Renal pelvis (tissue), 4 donors: ENCODE measurements around the gene DLK2. TPM values are rescaled to one million over a fixed set of nuclear protein-coding genes. Genes with fewer than 3 reads are reported as not detected.
"Not testable (repeated sequence)": the region's sequence is repeated elsewhere in the genome, so short reads cannot be mapped to it uniquely, and the experiment has no call there.

ENCODE experiments used
- DNase-seq: peaks from one replicate; pipeline ENCODE4 v3.0.0-alpha.2; 2013
- polyA plus RNA-seq, 3 donors: library from polyadenylated mRNA; unstranded; fragments of 120-200 nt; gene quantifications; one replicate each; pipeline ENCODE4 v1.2.1, GENCODE V29; 2013; ENCODE audit not compliant: insufficient read length in 3 of 3

The DLK2 gene
- polyA plus RNA-seq, 3 donors = 1.5 to 1.6 (median 1.6) TPM

DNA sequence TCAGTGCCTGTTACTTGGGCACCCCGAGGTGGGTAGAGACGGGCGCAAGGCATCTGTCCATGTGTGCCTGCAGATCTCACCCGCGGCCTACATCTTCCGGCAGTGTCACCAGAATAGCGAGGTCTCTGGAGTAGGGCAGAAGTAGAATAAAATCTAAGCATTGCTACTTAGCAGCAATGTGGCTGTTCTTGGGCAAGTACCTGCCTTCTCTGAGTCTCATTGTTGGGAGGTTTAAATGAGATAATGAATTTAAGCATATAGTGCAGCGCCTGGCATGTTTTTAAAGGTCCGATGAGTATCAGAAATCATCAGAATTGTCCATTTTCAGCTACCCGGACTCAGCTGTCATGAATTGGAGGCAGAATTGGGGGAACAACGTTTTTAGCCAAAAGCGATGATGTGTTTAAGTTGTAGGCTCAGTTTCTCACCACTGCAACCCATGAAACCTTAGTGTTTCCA is 27.2 kb downstream of the DLK2 start:
- DNase-seq = no peak

DNA sequence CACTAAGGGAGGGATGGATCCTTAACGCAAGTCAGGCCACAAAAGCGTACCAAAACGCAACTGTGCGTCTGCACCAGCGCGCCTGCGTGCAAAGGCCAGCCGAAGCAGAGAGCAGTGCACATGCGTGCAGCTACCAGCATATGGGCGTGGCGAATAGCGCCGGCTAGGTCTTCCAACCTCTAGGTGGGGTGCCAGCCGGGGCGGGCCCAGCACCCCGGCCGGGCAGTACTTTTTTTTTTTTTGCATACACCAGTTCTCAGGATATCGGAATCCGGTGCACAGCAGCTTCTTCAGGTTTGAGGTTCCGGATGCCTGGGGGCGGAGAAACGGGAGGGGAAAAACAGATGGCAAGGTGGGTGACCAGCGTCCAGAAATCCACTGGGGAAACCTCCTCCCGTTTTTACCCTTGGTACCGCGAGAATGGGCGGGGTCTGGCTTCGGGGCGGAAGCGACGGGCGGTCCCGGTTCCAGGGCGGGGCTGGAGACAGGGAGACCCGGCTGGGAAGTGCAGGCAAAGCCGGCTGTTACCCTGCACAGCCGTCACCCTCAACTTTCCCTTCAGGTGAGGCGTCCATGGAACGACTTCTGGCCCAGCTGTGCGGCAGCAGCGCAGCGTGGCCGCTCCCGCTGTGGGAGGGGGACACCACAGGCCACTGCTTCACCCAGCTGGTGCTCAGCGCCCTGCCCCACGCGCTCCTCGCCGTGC is 27.8 kb downstream of the DLK2 start, which contains the start of gene ABCC10:
Gene ABCC10 (plus strand): TSS at position 136 of the 706 bp plus-strand sequence. CDS start 438 bp downstream, at position 574.
- DNase-seq = peak; percentile 94

DNA sequence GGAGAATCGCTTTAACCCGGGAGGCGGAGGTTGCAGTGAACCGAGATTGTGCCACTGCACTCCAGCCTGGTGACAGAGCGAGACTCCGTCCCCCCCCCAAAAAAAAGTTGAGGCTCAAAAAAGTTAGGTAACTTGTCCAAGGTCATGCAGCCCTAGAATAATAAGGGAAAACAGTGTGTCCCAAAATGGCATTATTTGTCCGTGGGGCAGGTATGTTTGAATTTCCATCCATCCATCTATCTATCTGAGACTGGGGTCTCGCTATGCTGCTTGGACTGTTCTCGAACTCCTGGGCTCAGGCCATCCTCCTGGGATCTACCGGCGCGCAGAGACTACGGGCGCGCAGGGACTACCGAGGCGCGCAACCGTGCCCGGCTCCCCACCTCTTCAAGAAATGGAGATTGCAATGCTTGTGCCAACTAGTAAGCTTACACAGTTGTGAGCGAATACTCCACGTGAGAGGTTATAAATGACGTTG is 28.4 kb downstream of the DLK2 start:
- no peak for DNase-seq

DNA sequence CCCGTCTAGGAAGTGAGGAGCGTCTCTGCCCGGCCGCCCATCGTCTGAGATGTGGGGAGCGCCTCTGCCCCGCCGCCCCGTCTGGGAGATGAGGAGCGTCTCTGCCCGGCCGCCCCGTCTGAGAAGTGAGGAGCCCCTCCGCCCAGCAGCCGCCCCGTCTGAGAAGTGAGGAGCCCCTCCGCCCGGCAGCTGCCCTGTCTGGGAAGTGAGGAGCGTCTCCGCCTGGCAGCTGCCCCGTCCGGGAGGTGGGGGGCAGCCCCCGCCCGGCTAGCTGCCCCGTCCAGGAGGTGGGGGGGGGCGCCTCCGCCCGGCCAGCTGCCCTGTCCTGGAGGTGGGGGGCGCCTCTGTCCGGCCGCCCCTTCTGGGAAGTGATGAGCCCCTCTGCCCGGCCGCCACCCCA is 30.3 kb downstream of the DLK2 start:
- DNase-seq = not testable (repeated sequence)

DNA sequence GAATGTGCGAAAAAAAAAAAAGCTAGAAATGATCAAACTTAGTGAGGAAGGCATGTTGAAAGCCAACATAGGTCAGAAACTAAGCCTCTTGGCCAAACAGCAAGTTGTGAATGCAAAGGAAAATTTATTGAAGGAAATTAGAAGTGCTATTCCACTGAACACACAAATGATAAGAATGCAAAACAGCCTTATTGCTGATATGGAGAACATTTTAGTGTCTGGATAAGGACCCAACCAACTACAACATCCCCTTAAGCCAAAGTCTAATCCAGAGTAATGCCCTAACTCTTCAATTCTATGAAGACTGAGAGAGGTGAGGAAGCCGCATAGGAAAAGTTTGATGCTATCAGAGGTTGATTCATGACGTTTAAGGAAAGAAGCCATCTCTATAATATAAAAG is 33.5 kb downstream of the DLK2 start:
- no peak for DNase-seq

DNA sequence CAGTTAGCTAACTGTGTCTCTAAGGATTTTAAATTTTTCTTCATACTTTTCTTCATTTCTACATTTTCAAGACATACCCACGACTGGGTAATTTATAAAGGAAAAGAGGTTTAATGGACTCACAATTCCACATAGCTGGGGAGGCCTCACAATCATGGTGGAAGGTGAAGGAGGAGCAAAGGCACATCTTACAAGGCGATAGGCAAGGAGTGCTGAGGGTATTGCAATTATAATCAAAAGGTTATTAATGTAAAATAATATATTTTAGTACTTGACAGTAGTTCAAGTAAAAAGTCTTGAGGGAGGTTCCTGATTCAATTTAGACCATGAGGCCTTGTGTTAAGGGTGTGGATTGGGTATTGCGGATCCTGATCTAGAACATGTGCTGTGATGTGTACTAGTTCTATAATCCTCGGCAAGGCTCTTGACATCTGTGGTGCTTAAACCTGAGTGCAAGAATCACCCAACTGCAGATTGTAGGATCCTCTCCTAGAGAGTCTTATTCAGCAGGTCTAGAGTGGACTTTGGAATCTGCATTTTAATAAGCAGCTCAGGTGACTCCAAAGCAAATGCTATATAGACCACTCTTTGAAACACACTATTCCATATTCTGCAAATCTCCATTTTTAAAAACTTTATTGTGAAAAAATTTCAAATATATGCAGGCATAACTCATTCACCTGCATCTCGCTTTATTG is 35.2 kb downstream of the DLK2 start:
- no peak for DNase-seq

DNA sequence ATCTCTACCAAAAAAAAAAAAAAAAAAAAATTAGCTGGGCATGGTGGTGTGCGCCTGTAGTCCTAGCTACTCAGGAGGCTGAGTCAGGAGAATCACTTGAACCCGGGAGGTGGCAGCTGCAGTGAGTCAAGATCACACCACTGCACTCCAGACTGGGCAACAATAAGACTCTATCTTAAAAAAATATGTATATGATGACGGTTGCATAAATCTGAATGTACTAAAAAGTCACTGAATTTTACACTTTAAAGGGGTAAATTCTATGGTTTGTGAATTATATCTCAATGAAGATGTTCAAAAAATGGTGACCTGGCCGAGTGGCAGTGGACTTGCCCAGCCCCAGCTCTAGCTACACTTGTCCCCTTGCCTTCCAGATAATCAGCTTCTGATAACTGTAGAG is 38.4 kb downstream of the DLK2 start:
- DNase-seq = no peak

DNA sequence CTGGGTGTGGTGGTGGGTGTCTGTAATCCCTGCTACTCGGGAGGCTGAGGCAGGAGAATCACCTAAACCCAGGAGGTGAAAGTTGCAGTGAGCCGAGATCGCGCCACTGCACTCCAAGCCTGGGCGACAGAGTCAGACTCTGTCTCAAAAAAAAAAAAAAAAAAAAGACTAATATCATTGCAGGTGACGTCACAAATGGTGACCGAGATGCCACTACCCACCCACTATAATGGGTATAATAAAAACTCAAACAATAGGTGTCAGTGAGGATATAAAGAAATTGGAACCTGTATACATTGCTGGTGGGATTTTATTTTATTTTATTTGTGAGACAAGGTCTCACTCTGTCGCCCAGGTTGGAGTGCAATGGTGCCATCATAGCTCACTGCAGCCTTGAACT is 40.1 kb downstream of the DLK2 start:
- DNase-seq = not testable (repeated sequence)

DNA sequence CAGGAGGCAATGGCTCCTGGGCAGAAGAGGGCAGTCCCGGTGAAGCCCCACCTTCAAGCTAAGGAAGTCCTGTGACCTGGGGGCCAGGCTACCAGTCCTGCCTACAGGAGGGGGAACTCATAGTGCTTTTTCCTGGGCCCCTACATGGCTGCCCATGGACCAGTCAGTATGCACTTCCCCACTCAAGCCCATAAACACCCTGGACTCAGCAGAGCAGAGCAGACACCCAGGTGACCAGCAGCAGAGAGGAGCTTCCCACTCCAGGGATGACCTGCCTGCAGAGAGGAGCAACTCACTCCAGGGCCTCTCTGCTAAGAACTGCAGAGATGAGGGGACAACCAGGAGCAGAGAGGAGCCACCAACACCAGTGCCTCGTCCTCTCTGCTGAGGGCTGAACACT is 42.3 kb downstream of the DLK2 start:
- DNase-seq = no peak

DNA sequence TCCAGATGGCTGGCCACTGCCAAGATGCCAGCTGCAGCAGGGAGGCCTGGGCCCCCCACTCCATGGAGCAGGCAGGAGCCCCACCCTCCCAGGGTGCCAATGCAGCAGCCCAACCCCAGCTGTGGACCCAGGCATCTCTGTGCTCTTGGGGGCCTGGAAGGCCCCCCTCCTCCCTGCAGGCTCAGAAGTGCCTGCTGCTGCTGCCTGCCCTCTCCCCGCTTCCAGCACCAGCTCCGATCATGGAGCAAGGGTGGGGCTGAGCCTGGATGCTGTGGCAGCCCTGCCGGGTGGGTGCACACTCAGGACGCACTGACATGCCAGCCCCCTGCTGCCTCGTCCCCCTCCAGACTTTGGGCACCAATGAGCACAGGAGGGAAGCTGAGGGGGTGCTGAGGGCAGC is 42.8 kb downstream of the DLK2 start:
- DNase-seq = no peak

DNA sequence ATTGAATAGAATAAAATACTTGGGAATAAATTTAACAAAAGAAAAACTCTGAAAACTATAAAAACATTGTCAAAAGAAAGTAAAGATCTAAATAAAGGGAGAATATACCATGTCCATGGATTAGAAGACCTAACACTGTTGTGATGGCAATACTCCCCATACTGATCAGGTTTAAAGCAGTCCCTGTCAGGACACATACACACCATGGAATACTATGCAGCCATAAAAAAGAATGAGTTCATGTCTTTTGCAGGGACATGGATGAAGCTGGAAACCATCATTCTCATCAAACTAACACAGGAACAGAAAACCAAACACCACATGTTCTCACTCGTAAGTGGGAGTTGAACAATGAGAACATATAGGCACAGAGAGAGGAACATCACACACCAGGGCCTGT is 44.6 kb downstream of the DLK2 start:
- DNase-seq = not testable (repeated sequence)

DNA sequence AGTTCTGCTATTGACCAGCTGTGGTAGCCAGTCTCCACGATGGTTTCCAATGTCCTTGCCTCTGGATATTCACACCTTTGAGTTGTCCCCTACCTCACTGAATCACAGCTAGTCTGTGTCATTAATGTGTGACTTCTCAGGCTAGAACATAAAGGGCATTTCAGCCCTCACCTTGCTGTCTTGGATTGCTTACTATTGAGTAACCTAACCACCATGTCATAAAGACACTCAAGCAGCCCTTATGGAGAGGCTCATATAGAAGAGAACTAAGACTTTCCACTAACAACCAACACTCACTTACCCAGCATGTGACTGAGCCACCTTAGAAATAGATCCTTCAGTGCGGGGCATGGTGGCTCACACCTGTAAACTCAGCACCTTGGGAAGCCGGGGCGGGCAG is 47.1 kb downstream of the DLK2 start:
- DNase-seq = no peak

DNA sequence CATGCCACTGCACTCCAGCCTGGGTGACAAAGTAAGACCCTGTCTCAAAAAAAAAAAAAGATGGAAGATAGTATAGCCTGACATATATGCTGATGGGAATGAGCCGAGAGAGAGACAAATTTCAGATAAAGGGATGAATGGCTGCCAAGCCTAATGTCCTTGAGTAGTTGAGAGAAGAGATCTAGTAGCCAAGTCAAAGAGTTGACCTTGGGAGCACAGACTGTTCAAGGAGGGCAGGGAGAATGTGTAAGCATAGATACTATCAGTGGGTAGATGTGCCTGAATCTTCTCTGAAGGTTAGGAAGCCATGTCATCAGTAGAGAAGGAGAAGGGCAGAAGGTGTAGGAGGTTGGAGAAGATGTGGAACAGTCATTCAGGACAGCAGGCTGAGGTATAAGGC is 48.1 kb downstream of the DLK2 start:
- no peak for DNase-seq

DNA sequence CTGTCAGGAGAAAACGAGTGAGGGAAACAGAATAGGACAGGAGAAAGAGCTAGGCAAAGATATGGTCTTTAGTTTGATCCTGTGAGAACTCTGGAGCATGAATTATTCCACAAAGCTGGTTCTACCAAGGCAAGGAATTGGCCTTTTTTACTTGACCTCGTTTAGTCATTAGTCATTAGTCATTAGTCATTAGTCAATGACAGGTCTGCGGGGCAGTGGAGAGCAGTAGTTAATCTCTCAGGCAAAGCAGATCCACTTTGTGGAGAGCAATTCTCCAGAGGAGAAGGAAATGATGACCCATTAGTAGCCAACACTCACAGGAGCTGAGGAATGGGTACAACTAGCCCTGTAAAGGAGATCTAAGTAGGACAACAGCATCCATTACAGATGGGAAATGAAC is 50.0 kb downstream of the DLK2 start:
- DNase-seq = no peak

DNA sequence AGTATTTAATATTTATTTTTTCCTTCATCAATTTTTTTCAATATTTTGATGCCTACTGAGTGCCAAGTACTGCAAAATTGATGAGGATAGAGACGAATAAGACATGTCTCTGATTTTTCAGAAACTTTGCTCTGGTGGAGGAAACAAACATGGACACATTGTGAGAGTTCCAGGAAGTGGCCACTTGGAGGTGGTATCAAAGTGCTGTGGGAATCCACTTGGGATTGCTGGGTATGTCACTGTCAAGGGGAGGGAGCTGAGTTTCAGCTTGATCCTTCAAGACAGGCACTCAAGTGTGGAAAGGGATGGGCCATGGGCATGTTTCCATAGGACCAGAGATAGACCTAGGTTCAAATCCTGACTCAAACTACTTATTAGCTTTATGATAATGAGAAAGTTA is 52.5 kb downstream of the DLK2 start:
- no peak for DNase-seq

DNA sequence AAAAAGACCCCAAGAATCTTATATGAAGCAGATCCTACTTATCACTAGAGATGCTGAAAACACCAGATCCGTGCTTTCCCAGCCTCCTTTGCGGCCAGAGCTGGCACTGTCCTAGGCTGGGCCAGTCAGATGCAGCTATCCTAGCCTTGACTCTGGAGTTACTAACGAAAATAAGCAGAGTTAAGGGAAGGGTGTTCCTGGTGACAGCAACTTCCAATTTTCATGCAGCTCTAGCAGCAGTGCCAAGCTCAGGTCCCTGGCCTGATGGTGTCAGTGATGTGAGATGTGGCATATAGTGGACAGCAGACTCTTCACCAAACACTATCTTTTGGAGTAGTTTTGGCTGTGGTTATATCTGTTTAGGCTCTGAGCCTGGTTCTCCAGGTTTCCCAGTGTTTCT is 53.6 kb downstream of the DLK2 start:
- DNase-seq = no peak

Other genes starting within 250 kb of the DLK2 start
- gene DNPH1, start 226.1 kb downstream of the DLK2 start, polyA plus RNA-seq = 100 to 1,000 TPM in 1 of 3 donors, 10 to 100 TPM in 2; 65.6 to 104 (median 99.8) TPM
- gene TTBK1, start 212.1 kb downstream of the DLK2 start, polyA plus RNA-seq = under 1 TPM; 0.36 to 0.47 (median 0.43) TPM
- gene SLC22A7, start 157.3 kb downstream of the DLK2 start, polyA plus RNA-seq = under 1 TPM; 0.84 to 0.90 (median 0.86) TPM
- 1 to 10 TPM; 3.8 to 8.3 (median 8.1) TPM for gene CRIP3, start 146.7 kb downstream of the DLK2 start, polyA plus RNA-seq
- 10 to 100 TPM; 25.9 to 38.8 (median 32.9) TPM for gene ZNF318, start 85.9 kb downstream of the DLK2 start, polyA plus RNA-seq
- gene ABCC10, start 28.0 kb downstream of the DLK2 start, polyA plus RNA-seq = 10 to 100 TPM; 22.9 to 30.4 (median 28.9) TPM
- gene TJAP1, start 22.0 kb upstream of the DLK2 start, polyA plus RNA-seq = 10 to 100 TPM; 35.1 to 46.0 (median 45.1) TPM
- 1 to 10 TPM; 1.2 to 1.6 (median 1.4) TPM for gene LRRC73, start 54.8 kb upstream of the DLK2 start, polyA plus RNA-seq
- 100 to 1,000 TPM; 140 to 164 (median 148) TPM for gene YIPF3, start 61.4 kb upstream of the DLK2 start, polyA plus RNA-seq
- gene POLR1C, start 61.5 kb upstream of the DLK2 start, polyA plus RNA-seq = 10 to 100 TPM; 39.8 to 43.8 (median 42.9) TPM
- gene XPO5, start 120.5 kb upstream of the DLK2 start, polyA plus RNA-seq = 10 to 100 TPM; 44.3 to 65.3 (median 60.6) TPM
- gene POLH, start 120.6 kb upstream of the DLK2 start, polyA plus RNA-seq = 10 to 100 TPM; 18.6 to 29.0 (median 19.6) TPM
- gene GTPBP2, start 173.7 kb upstream of the DLK2 start, polyA plus RNA-seq = 10 to 100 TPM; 47.4 to 67.8 (median 65.4) TPM
- 10 to 100 TPM; 25.9 to 30.3 (median 26.0) TPM for gene MAD2L1BP, start 180.3 kb upstream of the DLK2 start, polyA plus RNA-seq
- gene RSPH9, start 189.5 kb upstream of the DLK2 start, polyA plus RNA-seq = 1 to 10 TPM; 1.6 to 1.9 (median 1.8) TPM
- 10 to 100 TPM; 47.2 to 51.4 (median 50.9) TPM for gene MRPS18A, start 232.2 kb upstream of the DLK2 start, polyA plus RNA-seq